Activated CD8-positive, alpha-beta memory T cell treated with anti-CD3 and anti-CD28 coated beads, Interleukin-2, amount 50 U/mL, for 24 hours (primary cell): ENCODE data around the gene GAST.
"Not testable (repeated sequence)": the region's sequence is repeated elsewhere in the genome, so short reads cannot be mapped to it uniquely, and the experiment has no call there.

Experiments used
- DNase-seq: peaks from one replicate; pipeline ENCODE4 v3.0.0-alpha.2; 2020; ENCODE audit errors: extremely low read depth

The GAST gene, protein sequence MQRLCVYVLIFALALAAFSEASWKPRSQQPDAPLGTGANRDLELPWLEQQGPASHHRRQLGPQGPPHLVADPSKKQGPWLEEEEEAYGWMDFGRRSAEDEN

GRCh38 chr17:41711669-41712400, at the start of gene GAST:
GAST (plus strand) TSS chr17:41712331; CDS start chr17:41715437, 3,106 bp downstream.
- DNase-seq: no peak

DNA sequence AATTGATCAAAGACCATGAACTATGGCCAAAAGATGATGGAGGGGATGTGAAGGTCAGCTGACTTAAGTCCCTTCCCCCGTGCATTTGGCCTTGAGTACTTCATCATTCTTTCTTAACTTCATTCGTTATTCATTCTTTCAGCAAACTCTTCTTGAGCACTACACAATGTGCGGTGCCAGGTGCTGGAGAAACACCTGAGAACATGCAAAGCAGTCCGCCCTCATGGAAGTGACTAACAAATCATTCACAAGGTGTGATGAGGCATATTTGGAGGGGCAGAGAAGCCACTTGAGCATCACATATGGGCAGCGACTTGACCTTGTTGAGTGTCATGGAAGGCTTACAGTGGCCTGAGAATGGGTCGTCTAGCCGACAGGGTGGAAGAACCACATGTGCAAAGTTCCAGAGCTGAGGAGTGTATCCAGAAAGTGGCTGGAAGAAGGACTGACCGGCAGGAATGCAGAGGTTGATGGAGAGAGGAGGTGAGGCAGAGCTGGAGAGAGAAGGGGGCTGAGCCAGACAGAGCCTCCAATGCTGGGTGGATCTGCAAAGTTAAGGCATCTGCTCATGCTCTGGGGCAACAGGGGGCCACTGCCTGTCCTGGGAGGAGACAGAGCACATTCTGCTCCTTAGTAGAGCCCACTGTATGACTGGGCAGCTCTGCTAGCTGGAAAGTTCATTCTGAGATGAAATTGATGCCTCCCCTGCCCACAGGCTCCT, 48.5 kb upstream of the GAST start:
- no peak for DNase-seq

DNA sequence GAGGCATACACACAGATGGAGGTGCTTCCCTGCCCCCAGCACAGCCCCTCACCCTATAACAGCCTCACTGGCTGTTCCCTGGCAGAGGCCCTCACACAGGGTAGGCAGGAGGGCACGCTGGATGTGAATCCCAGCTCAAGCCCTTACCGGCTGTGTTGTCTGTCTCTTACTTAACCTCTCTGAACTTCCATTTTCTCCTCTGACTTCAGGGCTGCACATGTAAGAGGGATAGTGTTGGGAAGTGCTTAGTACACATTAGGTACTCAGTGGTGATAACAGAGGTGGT, 48.0 kb upstream of the GAST start:
- DNase-seq: no peak

DNA sequence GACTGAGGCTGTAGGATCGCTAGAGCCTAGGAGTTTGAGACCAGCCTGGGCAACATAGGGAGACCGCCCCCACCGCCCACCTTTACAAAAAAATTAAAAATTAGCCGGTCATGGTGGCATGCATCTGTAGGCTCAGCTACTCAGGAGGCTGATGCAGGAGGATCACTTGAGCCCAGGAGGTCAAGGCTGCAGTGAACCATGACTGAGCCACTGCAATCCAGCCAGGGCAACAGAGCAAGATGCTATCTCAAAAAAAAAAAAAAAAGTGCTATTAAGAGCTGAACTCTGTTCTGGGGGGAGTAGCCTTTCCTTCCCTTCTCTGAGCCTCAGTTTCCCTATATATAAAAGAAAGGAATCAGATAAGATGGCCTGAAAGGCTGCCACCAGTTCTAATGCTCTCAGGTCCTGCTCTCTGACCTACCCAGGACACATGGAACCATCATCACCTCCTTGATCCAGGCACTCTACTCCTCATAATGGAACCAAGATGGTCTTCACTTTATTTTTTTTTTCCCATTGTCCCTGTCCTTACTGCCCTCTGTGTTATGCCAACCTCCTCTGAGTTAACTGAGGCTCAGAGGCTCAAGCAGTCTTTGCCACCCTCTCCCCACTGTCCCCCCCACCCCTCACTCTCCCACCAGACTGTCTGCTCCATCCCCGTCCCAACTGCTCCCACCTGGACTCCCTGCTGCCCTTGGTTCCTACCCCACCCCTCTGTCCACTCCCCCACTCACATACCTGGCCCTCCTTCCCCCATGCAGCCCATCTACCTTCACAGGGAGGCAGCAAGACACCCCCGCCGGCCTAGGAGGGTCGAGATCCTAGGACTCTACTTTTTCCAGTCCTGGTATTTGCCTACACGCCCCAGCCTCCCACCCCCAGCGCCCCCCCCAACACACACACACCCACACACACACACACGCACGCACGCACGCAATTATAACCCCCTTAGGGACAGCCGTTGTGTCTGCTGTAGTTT, 47.3 kb upstream of the GAST start:
- no peak for DNase-seq

DNA sequence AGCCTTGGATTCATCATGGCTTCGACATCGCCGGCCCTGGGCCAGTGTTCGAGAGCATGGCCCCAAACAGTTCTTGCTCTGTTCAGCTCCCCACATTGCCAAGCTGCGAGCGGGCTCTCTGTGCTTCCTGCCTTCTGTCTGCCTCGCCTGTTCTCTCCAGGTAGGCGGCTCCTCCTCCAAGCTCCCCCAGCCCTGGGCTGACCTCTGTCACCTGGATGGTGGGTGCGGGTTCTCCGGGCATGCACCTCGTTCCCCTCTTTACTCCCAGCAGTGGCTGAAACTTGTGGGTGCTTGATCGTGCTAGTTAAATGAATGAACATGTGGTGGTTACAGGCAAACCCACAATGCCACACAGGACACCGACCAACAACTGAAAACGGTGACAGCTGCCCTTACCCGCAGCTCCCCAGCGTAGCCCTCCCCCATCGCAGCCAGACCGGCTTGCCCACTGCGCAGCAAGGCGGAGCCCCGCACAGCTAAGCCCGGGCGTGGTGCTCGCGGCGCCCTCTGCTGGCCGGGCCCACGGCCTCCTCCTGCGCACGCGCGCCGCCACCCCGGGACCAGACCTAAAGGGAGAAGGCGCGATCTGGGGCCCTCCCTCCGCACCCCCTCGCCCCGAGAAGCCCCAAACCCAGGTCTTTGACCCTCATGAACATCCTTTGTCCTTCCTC, 46.4 kb upstream of the GAST start:
- DNase-seq: peak; percentile 59

- peak; percentile 39 for DNase-seq
Measured at GRCh38 chr17:41666237-41666641, 45.9 kb upstream of the GAST start.

DNA sequence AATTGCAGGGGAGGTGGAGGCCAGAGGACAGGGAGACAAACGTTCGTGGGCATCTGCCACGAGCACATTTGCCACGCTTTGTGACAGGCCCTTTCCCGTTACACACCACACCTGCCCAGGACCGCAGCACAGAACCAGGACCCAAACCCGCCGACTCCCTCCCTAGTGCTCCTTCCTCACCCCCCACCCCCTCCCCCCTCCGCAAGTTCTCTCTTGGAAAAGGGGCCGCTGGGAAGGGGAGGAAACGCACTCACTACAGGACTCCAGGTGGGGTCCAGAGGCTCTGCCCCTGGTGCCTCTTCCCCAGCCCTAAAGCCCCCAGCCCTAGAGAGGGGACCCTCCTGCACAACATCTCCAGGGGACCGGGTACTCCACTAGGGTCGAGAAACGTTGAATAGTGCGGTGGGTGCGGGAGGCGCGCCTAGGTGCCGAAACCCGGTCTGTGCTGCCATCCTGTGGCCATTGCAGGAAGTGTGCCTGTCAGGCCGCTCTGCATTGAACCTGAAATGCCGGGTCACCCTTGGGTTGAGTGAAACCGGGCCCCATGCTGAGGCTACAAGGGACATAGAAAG, 45.3 kb upstream of the GAST start:
- peak; percentile 70 for DNase-seq

DNA sequence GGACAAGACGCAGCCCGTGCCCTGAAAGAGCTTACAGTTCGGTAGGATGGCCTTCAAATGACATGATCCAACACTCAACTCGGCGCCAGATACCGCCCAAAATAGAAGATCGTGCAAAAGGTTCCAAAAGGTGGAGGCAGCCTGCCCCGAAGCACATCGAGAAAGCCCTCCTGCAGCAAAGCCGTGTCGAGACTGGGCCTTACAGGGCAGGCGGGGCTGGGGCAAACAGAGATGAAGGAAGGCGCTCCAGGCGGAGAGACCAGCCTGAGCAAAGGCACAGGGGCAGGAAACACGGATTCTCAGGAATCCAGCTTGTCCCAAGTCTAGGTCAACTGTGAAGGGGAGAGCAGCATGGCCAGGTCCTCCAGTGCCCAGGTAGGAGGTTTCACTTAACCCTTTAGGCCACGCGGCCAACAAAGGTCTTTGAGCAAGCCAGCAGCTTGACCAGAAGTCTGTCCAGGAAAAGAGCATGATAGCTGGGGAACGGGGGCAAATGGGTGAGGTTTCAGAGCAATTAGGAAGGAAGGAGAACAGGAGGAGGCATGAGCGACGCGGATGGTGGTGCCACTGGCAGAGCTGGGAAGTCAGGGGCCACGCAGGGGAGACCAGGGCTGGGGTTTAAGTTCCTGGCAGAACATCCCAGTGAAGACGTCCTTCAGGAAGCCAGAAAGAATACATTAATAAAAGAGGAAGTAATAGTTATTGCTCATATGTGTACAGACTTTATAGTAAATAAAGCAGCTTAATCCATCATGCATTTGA, 44.7 kb upstream of the GAST start:
- no peak for DNase-seq

DNA sequence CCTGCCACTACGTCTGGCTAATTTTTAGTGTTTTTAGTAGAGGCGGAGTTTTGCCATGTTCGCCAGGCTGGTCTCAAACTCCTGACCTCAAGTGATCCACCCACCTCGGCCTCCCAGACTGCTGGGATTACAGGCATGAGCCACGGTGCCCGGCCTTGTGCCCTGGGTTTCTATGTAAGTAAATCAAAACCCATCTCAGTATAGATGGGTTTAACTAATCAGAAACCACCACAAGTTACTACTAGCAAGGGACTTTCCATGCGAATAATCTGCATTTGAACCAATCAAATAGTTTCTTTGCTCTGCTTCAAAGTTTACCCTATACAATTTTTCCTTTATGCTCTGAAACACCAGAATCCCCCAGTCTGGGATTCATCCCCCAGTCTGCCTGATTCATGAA, 40.0 kb upstream of the GAST start:
- no peak for DNase-seq

DNA sequence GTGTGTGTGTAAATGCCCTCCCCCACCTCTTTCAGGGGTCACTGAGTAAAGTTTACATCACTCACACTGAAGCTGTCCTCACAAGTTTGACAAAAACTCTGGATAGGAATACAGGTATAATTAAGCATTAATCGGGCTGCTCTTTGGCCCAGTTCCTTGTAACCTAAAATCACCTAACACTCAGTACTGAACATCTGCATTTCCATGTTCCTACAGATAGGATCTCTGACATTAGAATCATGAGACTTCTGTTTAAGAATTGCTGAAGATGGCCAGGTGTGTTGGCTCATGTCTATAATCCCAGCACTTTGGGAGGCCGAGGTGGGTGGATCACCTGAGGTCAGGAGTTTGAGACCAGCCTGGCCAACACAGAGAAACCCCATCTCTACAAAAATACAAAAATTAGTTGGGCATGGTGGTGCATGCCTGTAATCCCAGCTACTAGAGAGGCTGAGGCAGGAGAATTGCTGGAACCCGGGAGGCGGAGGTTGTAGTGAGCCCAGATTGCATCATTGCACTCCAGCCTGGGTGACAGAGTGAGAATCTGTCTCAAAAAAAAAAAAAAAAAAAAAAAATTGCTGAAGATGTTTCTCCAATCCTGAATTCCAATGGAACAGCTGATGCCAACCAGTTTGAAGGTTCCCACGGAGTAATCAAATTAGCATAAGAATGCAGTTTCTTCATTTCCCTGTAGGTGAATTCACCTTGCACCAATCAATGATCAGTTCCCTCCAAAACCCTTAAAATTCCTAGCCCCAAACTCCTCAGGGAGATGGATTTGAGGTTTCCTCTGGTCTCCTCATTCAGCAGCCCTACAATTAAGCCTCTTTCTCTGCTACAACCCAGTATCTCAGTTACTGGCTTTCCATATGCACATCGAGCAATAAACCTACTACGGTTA, 36.7 kb upstream of the GAST start:
- not testable (repeated sequence) for DNase-seq

DNA sequence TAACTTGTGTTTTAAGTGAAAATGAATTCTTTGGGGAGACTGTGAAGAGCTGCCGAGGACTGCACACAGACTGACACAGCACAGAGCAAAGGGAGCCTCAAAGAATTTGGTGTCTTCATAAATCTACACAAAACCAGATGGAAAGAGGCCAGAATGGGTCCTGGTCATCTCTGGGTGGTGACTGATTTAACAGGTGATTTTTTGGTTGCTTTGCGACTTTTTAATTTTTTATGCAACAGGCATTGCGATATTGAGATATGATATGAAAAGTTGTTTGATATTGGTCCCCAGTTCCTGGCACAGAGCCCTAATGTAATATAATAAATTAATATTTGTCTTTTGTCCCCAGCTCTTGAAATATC, 36.1 kb upstream of the GAST start:
- no peak for DNase-seq

DNA sequence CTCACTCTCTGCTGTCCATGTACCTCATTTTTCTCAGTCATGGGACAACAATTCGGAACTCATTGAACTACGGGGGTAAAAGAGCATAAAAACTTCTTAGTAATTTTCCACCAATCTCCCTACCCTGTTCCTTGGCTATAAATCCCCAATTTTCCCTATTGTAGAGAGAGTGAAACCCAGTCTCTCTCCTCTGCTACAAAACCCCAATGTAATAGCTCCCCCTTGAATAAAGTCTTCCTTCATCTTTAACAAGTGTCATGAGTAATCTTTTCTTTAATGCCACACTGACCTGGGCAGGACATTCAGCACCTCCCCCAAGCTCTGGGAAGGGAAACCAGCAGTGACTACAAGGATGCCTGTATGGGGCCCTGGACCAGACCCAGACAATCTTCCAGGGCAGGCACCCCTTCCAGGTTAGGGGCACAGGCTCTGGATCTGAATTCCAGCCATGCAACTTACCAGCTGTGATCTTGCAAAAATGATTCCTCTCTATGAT, 33.7 kb upstream of the GAST start:
- DNase-seq: no peak

- DNase-seq: no peak
Measured at GRCh38 chr17:41678907-41679739, 33.0 kb upstream of the GAST start.

- DNase-seq: no peak
Measured at GRCh38 chr17:41679740-41680425, 32.2 kb upstream of the GAST start.

GRCh38 chr17:41680426-41681040, 31.6 kb upstream of the GAST start:
- no peak for DNase-seq

DNA sequence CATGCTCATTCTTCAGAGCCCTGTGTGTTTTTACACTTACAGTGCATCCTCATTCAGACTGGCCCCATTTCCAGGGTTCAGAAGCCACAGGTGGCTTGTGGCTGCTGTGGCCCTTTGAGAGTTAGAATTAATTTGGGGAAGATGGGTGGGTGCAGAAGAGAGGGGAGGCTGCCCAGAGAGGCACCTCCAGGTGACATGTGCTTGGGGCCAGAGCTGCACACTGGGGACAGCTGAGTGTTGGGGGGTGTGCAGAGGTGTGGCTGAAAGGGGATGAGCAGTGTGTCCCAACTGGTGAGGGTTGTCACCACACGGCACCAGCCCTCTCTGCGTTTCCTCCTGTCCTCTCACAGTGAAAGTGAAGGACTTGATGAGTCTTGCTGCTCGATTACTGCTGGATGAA, 30.4 kb upstream of the GAST start:
- DNase-seq: no peak

GRCh38 chr17:41682631-41683030, 29.5 kb upstream of the GAST start:
- DNase-seq: no peak
